Esophagus muscularis mucosa (tissue), 4 donors: Measurements from ENCODE around the gene SPATA45. TPM values are rescaled to one million over a fixed set of nuclear protein-coding genes. Genes with fewer than 3 reads are reported as not detected.
A peak's percentile ranks its signal among the peaks of the same experiment; 100 is the strongest.

Experiments used
- DNase-seq: peaks from one replicate; pipeline ENCODE4 v3.0.0-alpha.2; 2017; ENCODE audit errors: extremely low spot score
- H3K27ac ChIP-seq, 4 donors: fragments of 200-600 bp; sonication (generic); replicated peaks in 1 of 4; 1 replicate in 3 of 4; 2 replicates in 1 of 4; pipeline ENCODE4 v1.5.1; 2016 to 2019; ENCODE audit warnings: mild to moderate bottlenecking in 1 of 4
- H3K27me3 ChIP-seq, 4 donors: fragments of 200-600 bp; sonication (generic); one replicate each; pipeline versions ENCODE4 v1.5.1 to v1.6.0; 2016 to 2019
- H3K36me3 ChIP-seq, 4 donors: fragments of 200-600 bp; sonication (generic); one replicate each; pipeline ENCODE4 v1.5.1; 2016 to 2019
- H3K4me1 ChIP-seq, 4 donors: fragments of 200-600 bp; sonication (generic); one replicate each; pipeline ENCODE4 v1.5.1; 2016 to 2019
- H3K4me3 ChIP-seq, 4 donors: fragments of 200-600 bp; sonication (generic); 1 replicate in 2 of 4; 2 replicates in 2 of 4; pipeline ENCODE4 v1.5.1; 2016 to 2019; ENCODE audit warnings: mild to moderate bottlenecking in 4 of 4, moderate library complexity in 1 of 4
- H3K9me3 ChIP-seq, 4 donors: fragments of 200-600 bp; sonication (generic); 1 replicate in 3 of 4; 2 replicates in 1 of 4; pipeline ENCODE4 v1.5.1; 2016 to 2019
- EP300 ChIP-seq: sonication (generic); formaldehyde crosslinking; IDR thresholded peaks from one replicate; pipeline ENCODE4 v1.6.1; 2017; ENCODE audit warnings: antibody characterized with exemption
- POLR2A ChIP-seq: fragments of 450-650 bp; IDR thresholded peaks from one replicate; pipeline ENCODE4 v1.6.1; 2017; ENCODE audit warnings: antibody characterized with exemption, moderate library complexity, mild to moderate bottlenecking, low read depth
- POLR2AphosphoS5 ChIP-seq, 2 donors: sonication (generic); formaldehyde crosslinking; IDR thresholded peaks; one replicate each; pipeline ENCODE4 v1.6.1; 2017; ENCODE audit warnings: antibody characterized with exemption in 2 of 2
- WGBS: methylation state at CpG from one replicate; pipeline ENCODE4 v1.1.5; 2018; 5-methylcytosine and 5-hydroxymethylcytosine counted together
- intact Hi-C: fragments of 100-400 bp; cut with DNase I; formaldehyde crosslinking; loops from one replicate; pipeline ENCODE4 v1.15.1; 2023
- total RNA-seq, 4 donors: library from RNA; depleted of rRNA; stranded (reverse); fragments of >200 nt; gene quantifications; one replicate each; pipeline versions ENCODE4 v1.1.0 to v1.2.1, GENCODE V29; 2016
- TF ChIP-seq, protein P1 (sequence below), 3 experiments: fragments of 200-600 bp in 2 of 3; fragments of 450-650 bp in 1 of 3; sonication (generic) in 2 of 3; IDR thresholded peaks; one replicate each; pipeline ENCODE4 v1.5.1; 2017 to 2019; ENCODE audit warnings: antibody characterized with exemption in 3 of 3, mild to moderate bottlenecking in 2 of 3, moderate library complexity in 1 of 3

Gene SPATA45
- total RNA-seq, 4 donors from 2014 or later, result not detected

GRCh38 chr1:212814537-212815334 lies 32.7 kb downstream of the SPATA45 start:
- DNase-seq, result no peak
- no peaks in the 10 kb centered on the region for H3K9me3 ChIP-seq
- TF ChIP-seq, protein P1, sequence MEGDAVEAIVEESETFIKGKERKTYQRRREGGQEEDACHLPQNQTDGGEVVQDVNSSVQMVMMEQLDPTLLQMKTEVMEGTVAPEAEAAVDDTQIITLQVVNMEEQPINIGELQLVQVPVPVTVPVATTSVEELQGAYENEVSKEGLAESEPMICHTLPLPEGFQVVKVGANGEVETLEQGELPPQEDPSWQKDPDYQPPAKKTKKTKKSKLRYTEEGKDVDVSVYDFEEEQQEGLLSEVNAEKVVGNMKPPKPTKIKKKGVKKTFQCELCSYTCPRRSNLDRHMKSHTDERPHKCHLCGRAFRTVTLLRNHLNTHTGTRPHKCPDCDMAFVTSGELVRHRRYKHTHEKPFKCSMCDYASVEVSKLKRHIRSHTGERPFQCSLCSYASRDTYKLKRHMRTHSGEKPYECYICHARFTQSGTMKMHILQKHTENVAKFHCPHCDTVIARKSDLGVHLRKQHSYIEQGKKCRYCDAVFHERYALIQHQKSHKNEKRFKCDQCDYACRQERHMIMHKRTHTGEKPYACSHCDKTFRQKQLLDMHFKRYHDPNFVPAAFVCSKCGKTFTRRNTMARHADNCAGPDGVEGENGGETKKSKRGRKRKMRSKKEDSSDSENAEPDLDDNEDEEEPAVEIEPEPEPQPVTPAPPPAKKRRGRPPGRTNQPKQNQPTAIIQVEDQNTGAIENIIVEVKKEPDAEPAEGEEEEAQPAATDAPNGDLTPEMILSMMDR (IDR thresholded peaks at IDR 0.05), result peak; percentile 22 to 47 (median 38)
- no peak for TF ChIP-seq POLR2A
- no peaks in the 10 kb centered on the region for H3K27me3 ChIP-seq
- H3K36me3 ChIP-seq, result peaks cover under 1 to 30% (median 5%) of the 10 kb centered on the region in 4 donors
- intact Hi-C loops, result no loop called here
- H3K4me1 ChIP-seq, result no peaks in the 10 kb centered on the region
- no peak overlapping the region for H3K4me3 ChIP-seq
- no peak overlapping the region for H3K27ac ChIP-seq
- WGBS, result 47% methylated on average over 5 of the region's 5 CpGs

DNA sequence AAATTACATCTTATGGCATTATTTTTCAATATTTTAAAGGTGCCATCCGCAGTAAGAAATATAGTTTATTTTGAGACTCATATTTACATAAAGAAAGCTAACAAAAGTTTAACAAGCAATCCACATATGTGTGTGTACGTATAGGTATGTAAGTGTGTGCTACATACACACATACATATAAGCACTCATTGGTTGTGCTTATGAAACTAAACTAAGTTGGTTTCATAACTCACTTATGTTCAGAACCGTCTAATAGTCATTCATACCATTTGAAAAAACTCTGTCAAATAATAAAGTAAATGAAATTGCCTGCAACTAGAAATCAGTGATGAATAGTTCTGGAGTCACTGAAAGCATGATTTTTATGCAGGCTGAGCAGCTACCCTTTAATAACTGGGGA lies 41.7 kb downstream of the SPATA45 start:
- TF ChIP-seq EP300 (no peak), POLR2A (no peak), POLR2AphosphoS5 (IDR thresholded peaks at IDR 0.05) (no peak)
- TF ChIP-seq, protein P1 (IDR thresholded peaks at IDR 0.05), result no peak
- H3K4me1 ChIP-seq, result no peaks in the 10 kb centered on the region
- no peaks in the 10 kb centered on the region for H3K9me3 ChIP-seq
- H3K4me3 ChIP-seq, result no peak overlapping the region
- no peaks in the 10 kb centered on the region for H3K27me3 ChIP-seq
- peaks cover 24 to 87% (median 51%) of the 10 kb centered on the region in 4 donors for H3K36me3 ChIP-seq
- no peak overlapping the region for H3K27ac ChIP-seq
- DNase-seq, result no peak
- 81% methylated on average over 3 of the region's 3 CpGs for WGBS
- intact Hi-C loops, result no loop called here

GRCh38 chr1:212797681-212798080 lies 49.8 kb downstream of the SPATA45 start:
- peaks cover 23 to 76% (median 38%) of the 10 kb centered on the region in 4 donors for H3K36me3 ChIP-seq
- intact Hi-C loops, result no loop called here

GRCh38 chr1:212794561-212795014 lies 52.9 kb downstream of the SPATA45 start:
- H3K9me3 ChIP-seq, result no peaks in the 10 kb centered on the region
- H3K27me3 ChIP-seq, result no peaks in the 10 kb centered on the region
- TF ChIP-seq POLR2A, result no peak
- TF ChIP-seq POLR2AphosphoS5 (IDR thresholded peaks at IDR 0.05), result peak in 1 of 2 donors; percentile 11
- TF ChIP-seq EP300, result no peak
- peaks cover 16 to 46% (median 23%) of the 10 kb centered on the region in 4 donors for H3K36me3 ChIP-seq
- no peak for DNase-seq
- WGBS, result 78% methylated on average over 1 of the region's 1 CpG
- H3K4me1 ChIP-seq, result peaks cover 19 to 25% (median 22%) of the 10 kb centered on the region in 4 donors
- H3K27ac ChIP-seq, result no peak overlapping the region
- H3K4me3 ChIP-seq, result no peak overlapping the region
- intact Hi-C loops, result no loop called here

More at GRCh38 chr1:212797681-212798080, 49.8 kb downstream of the SPATA45 start:
- peaks cover 2 to 6% (median 3%) of the 10 kb centered on the region in 4 donors for H3K4me1 ChIP-seq
- H3K27me3 ChIP-seq, result no peaks in the 10 kb centered on the region
- no peaks in the 10 kb centered on the region for H3K9me3 ChIP-seq
- TF ChIP-seq, protein P1 (IDR thresholded peaks at IDR 0.05), result no peak
- TF ChIP-seq POLR2A (no peak), POLR2AphosphoS5 (IDR thresholded peaks at IDR 0.05) (no peak), EP300 (no peak)
- no peak overlapping the region for H3K27ac ChIP-seq
- no peak overlapping the region for H3K4me3 ChIP-seq
- no peak for DNase-seq
- WGBS, result 95% methylated on average over 3 of the region's 3 CpGs

GRCh38 chr1:212792396-212792908 lies 55.0 kb downstream of the SPATA45 start:
- intact Hi-C loops, result no loop called here
- 22% methylated on average over 13 of the region's 16 CpGs for WGBS

More at GRCh38 chr1:212792396-212792908, 55.0 kb downstream of the SPATA45 start:
- H3K4me1 ChIP-seq, result peaks cover 21 to 37% (median 31%) of the 10 kb centered on the region in 4 donors
- peaks cover 7 to 26% (median 11%) of the 10 kb centered on the region in 4 donors for H3K36me3 ChIP-seq
- TF ChIP-seq, protein P1 (IDR thresholded peaks at IDR 0.05), result no peak
- TF ChIP-seq POLR2A (no peak), POLR2AphosphoS5 (IDR thresholded peaks at IDR 0.05) (no peak), EP300 (no peak)
- no peaks in the 10 kb centered on the region for H3K27me3 ChIP-seq
- DNase-seq, result no peak
- no peaks in the 10 kb centered on the region for H3K9me3 ChIP-seq
- H3K27ac ChIP-seq, result peak overlapping the region; percentile 93 to 96 (median 94)
- H3K4me3 ChIP-seq, result peak overlapping the region; percentile 75 to 94 (median 80)
